Activated naive CD4-positive, alpha-beta T cell treated with Interleukin-2 at 50 U/mL for 16 hours (primary cell): ENCODE measurements around the gene SEPHS1.
"Not testable (repeated sequence)": the region's sequence is repeated elsewhere in the genome, so short reads cannot be mapped to it uniquely, and the experiment has no call there.

Experiments used
- DNase-seq: peaks from one replicate; pipeline ENCODE4 v3.0.0-alpha.2; 2020

Gene SEPHS1

GRCh38 chr10:13356392-13356791 lies 8.3 kb upstream of the SEPHS1 start:
- no peak for DNase-seq

GRCh38 chr10:13354783-13355182 lies 6.7 kb upstream of the SEPHS1 start:
- DNase-seq: no peak

- no peak for DNase-seq
Observed at GRCh38 chr10:13352519-13352918, 4.4 kb upstream of the SEPHS1 start.

- DNase-seq: no peak
Observed at GRCh38 chr10:13351340-13351915, 3.3 kb upstream of the SEPHS1 start.

GRCh38 chr10:13349463-13350274 lies 1.6 kb upstream of the SEPHS1 start:
- peak; percentile 24 for DNase-seq

- peak; percentile 84 for DNase-seq
Observed at GRCh38 chr10:13347500-13348156, 465 bp downstream of the SEPHS1 start.

- DNase-seq: no peak
Observed at GRCh38 chr10:13347043-13347499, 1.0 kb downstream of the SEPHS1 start.

GRCh38 chr10:13346283-13347042 lies 1.6 kb downstream of the SEPHS1 start:
- no peak for DNase-seq

GRCh38 chr10:13340626-13341376 lies 7.3 kb downstream of the SEPHS1 start:
- DNase-seq: peak; percentile 17

GRCh38 chr10:13340068-13340467 lies 8.0 kb downstream of the SEPHS1 start:
- no peak for DNase-seq

GRCh38 chr10:13338390-13339110 lies 9.5 kb downstream of the SEPHS1 start:
- DNase-seq: no peak

- no peak for DNase-seq
Observed at GRCh38 chr10:13337827-13338196, 10.3 kb downstream of the SEPHS1 start.

GRCh38 chr10:13337128-13337826 lies 10.8 kb downstream of the SEPHS1 start:
- no peak for DNase-seq

GRCh38 chr10:13335881-13336280 lies 12.2 kb downstream of the SEPHS1 start:
- no peak for DNase-seq

GRCh38 chr10:13334556-13334955 lies 13.5 kb downstream of the SEPHS1 start:
- no peak for DNase-seq

- DNase-seq: no peak
Observed at GRCh38 chr10:13331646-13332045, 16.4 kb downstream of the SEPHS1 start.

- DNase-seq: not testable (repeated sequence)
Observed at GRCh38 chr10:13330980-13331379, 17.1 kb downstream of the SEPHS1 start.

- no peak for DNase-seq
Observed at GRCh38 chr10:13329565-13329964, 18.5 kb downstream of the SEPHS1 start.

- DNase-seq: no peak
Observed at GRCh38 chr10:13328613-13329012, 19.5 kb downstream of the SEPHS1 start.

GRCh38 chr10:13328126-13328525 lies 20.0 kb downstream of the SEPHS1 start:
- DNase-seq: no peak

GRCh38 chr10:13327534-13327933 lies 20.6 kb downstream of the SEPHS1 start:
- no peak for DNase-seq
